Endothelial cell (in vitro differentiated cells): ENCODE data around the gene PUM1. TPM values are rescaled to one million over a fixed set of nuclear protein-coding genes. Genes with fewer than 3 reads are reported as not detected.

Experiments
- DNase-seq: peaks from one replicate; pipeline ENCODE4 v3.0.0; 2021; ENCODE audit warnings: low spot score
- H3K27ac Mint-ChIP-seq: one replicate; pipeline ENCODE4 v1.8.0; 2021; ENCODE audit warnings: mixed read lengths, inconsistent platforms; ENCODE audit not compliant: unreplicated experiment
- H3K27me3 Mint-ChIP-seq: one replicate; pipeline ENCODE4 v1.8.0; 2021; ENCODE audit warnings: mild to moderate bottlenecking, moderate library complexity, mixed read lengths, inconsistent platforms; ENCODE audit not compliant: unreplicated experiment
- H3K36me3 Mint-ChIP-seq: one replicate; pipeline ENCODE4 v1.8.0; 2021; ENCODE audit warnings: mild to moderate bottlenecking, low read depth, mixed read lengths, inconsistent platforms; ENCODE audit not compliant: unreplicated experiment
- H3K4me1 Mint-ChIP-seq: one replicate; pipeline ENCODE4 v1.8.0; 2021; ENCODE audit warnings: mild to moderate bottlenecking, mixed read lengths, inconsistent platforms; ENCODE audit not compliant: unreplicated experiment
- H3K4me3 Mint-ChIP-seq: one replicate; pipeline ENCODE4 v1.8.0; 2021; ENCODE audit warnings: mild to moderate bottlenecking, mixed read lengths, inconsistent platforms; ENCODE audit not compliant: unreplicated experiment
- H3K9me3 Mint-ChIP-seq: one replicate; pipeline ENCODE4 v1.8.0; 2021; ENCODE audit warnings: mixed read lengths, inconsistent platforms; ENCODE audit not compliant: unreplicated experiment
- CTCF ChIP-seq: fragments of 200-600 bp; sonication (generic); IDR thresholded peaks from one replicate; pipeline ENCODE4 v1.5.0; 2021; ENCODE audit warnings: antibody characterized with exemption; ENCODE audit not compliant: unreplicated experiment
- total RNA-seq: library from RNA; stranded (reverse); fragmentation: NEBNext Ultra II Directional; extraction: Animal tissue kit (Norgen Biotek cat#: 25700); gene quantifications from one replicate; pipeline ENCODE4 v1.2.1, GENCODE V29; 2021; ENCODE audit not compliant: unreplicated experiment

PUM1 gene
- total RNA-seq, 1 donor from 2014 or later, result 135 TPM

DNA sequence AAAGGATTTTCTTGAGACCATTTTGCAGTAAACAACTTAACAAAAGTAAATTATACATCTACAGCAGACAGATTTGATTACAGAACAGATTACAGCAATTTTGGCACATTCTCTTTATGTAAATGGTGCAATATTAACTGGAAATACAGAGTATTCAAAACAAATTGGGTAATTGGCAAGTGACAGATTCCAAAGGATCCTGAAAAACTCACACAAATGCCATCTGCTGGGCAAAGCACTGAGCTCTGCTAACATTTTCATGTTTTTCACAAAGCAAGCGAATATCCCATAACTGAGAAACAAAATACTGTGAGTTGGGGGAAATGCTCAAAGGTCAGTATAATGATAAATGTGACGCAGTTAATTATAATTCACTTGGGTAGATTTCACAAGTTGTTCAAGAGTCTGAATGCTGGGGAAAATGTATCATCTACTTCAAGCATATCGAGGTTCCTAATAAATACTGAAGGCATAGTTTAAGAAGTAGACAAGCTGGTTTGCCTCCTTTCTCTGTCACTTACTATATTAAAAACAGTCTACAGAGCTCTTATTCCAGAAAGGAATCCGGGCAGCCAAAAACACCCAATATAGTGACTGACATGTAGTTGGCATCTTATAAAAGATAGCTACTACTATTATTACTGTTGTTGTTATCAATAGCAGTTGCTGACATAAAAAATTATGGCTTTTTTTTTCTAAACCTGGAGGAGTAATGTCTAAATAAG is 81.2 kb downstream of the PUM1 start:
- no peak for DNase-seq
- Mint-ChIP-seq H3K4me3 (no peak overlapping the region), H3K4me1 (peaks cover 11% of the 10 kb centered on the region), H3K27me3 (peaks cover 5% of the 10 kb centered on the region), H3K27ac (no peak overlapping the region), H3K9me3 (no peaks in the 10 kb centered on the region), H3K36me3 (peaks cover 7% of the 10 kb centered on the region)
- TF ChIP-seq CTCF, result no peak

DNA sequence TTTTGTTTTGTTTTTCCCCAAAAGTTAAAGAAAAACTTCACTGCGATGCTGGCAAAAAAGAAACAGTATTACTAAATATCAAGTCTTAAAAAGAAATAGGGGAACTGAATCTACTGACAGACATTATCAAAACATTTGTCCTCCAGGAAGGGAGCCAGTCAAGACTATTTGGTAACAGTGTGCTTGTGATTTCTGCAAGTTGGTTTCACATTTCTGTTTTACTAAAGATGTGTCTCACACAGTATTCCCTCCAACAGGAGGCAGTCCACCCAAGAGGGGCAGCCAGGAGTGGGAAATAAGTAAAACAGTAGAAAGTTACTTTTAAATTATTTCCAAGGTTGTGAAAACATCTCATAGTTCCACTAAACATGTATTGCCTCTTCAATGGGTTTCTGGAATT is 82.6 kb downstream of the PUM1 start:
- H3K36me3 Mint-ChIP-seq, result peaks cover 20% of the 10 kb centered on the region
- no peak for DNase-seq
- H3K9me3 Mint-ChIP-seq, result no peaks in the 10 kb centered on the region
- TF ChIP-seq CTCF, result no peak
- H3K27ac Mint-ChIP-seq, result no peak overlapping the region
- H3K27me3 Mint-ChIP-seq, result peaks cover 3% of the 10 kb centered on the region
- H3K4me3 Mint-ChIP-seq, result no peak overlapping the region
- no peaks in the 10 kb centered on the region for H3K4me1 Mint-ChIP-seq

- Mint-ChIP-seq H3K27me3 (peaks cover 2% of the 10 kb centered on the region), H3K36me3 (peaks cover 22% of the 10 kb centered on the region), H3K27ac (no peak overlapping the region), H3K9me3 (no peaks in the 10 kb centered on the region), H3K4me3 (no peak overlapping the region), H3K4me1 (no peaks in the 10 kb centered on the region)
- DNase-seq, result no peak
- no peak for TF ChIP-seq CTCF
Observed at GRCh38 chr1:30982431-30982830, 83.1 kb downstream of the PUM1 start.

- TF ChIP-seq CTCF, result no peak
- no peak for DNase-seq
- H3K4me1 Mint-ChIP-seq, result no peaks in the 10 kb centered on the region
- no peak overlapping the region for H3K27ac Mint-ChIP-seq
- no peaks in the 10 kb centered on the region for H3K9me3 Mint-ChIP-seq
- no peak overlapping the region for H3K4me3 Mint-ChIP-seq
- H3K27me3 Mint-ChIP-seq, result no peaks in the 10 kb centered on the region
- peaks cover 30% of the 10 kb centered on the region for H3K36me3 Mint-ChIP-seq
Observed at GRCh38 chr1:30981172-30981571, 84.3 kb downstream of the PUM1 start.

DNA sequence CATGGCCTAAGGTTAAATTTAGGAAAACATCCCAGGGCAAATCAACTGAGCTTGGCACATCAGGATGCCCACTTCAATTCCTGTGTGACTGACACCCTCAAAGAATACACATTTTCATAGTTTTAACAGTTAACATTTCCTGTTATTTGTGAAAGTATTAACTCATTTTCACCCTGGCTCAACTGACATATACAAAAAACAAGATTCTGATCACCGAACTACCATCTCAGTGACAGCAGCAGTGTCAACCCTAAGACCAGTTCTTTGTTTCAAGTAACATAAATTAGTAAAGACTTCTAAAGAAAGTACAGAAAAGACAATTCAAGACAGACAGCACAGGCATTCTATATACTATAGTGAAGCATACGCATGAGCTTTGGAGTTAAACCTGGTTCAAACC is 88.0 kb downstream of the PUM1 start:
- no peak overlapping the region for H3K4me3 Mint-ChIP-seq
- no peaks in the 10 kb centered on the region for H3K4me1 Mint-ChIP-seq
- no peak for TF ChIP-seq CTCF
- H3K36me3 Mint-ChIP-seq, result peaks cover 41% of the 10 kb centered on the region
- H3K27me3 Mint-ChIP-seq, result no peaks in the 10 kb centered on the region
- no peaks in the 10 kb centered on the region for H3K9me3 Mint-ChIP-seq
- no peak overlapping the region for H3K27ac Mint-ChIP-seq
- no peak for DNase-seq
